HAP-1 (cell line): ENCODE data around the gene PNMA8B.
A peak's percentile ranks its signal among the peaks of the same experiment; 100 is the strongest.
"Not testable (repeated sequence)": the region's sequence is repeated elsewhere in the genome, so short reads cannot be mapped to it uniquely, and the experiment has no call there.

Source experiments
- DNase-seq, 2 experiments: peaks; one replicate each; pipeline ENCODE4 v3.0.0-alpha.2; 2016 to 2020; ENCODE audit warnings: low spot score in 2 of 2
- H3K27me3 ChIP-seq: fragments of 250-450 bp; sonication (Bioruptor Pico); 2 replicates; pipeline ENCODE4 v1.5.1; 2020; ENCODE audit warnings: low read depth, mild to moderate bottlenecking, moderate library complexity
- H3K36me3 ChIP-seq: fragments of 250-450 bp; sonication (Bioruptor Pico); replicated peaks from 2 replicates; pipeline ENCODE4 v1.5.1; 2020; ENCODE audit warnings: mild to moderate bottlenecking
- H3K4me1 ChIP-seq: fragments of 250-450 bp; sonication (Bioruptor Pico); 2 replicates; pipeline ENCODE4 v1.5.1; 2020; ENCODE audit warnings: mild to moderate bottlenecking
- H3K4me3 ChIP-seq: fragments of 250-450 bp; sonication (Bioruptor Pico); 2 replicates; pipeline ENCODE4 v1.5.1; 2020; ENCODE audit warnings: mild to moderate bottlenecking, moderate library complexity
- H3K9me3 ChIP-seq: fragments of 250-450 bp; sonication (Bioruptor Pico); 2 replicates; pipeline ENCODE4 v1.5.1; 2020; ENCODE audit warnings: mild to moderate bottlenecking, moderate library complexity
- in situ Hi-C: fragments of 300-500 bp; cut with MboI; formaldehyde crosslinking; loops from 3 replicates; pipeline ENCODE4 v1.14.3; 2020; ENCODE audit warnings: low sequenced_read_pairs, inconsistent platforms, mixed read lengths

PNMA8B gene

GRCh38 chr19:46522988-46523387 is 27.3 kb upstream of the PNMA8B start:
- H3K4me1 ChIP-seq, H3K27me3 ChIP-seq, in situ Hi-C loops, H3K36me3 ChIP-seq, H3K9me3 ChIP-seq, H3K4me3 ChIP-seq, DNase-seq: not testable (repeated sequence)

GRCh38 chr19:46521241-46521868 is 25.7 kb upstream of the PNMA8B start:
- no peaks in the 10 kb centered on the region; the same call in 1 of the 2 replicates for H3K4me1 ChIP-seq
- H3K27me3 ChIP-seq = no peaks in the 10 kb centered on the region
- no peak for DNase-seq
- H3K36me3 ChIP-seq = no peaks in the 10 kb centered on the region
- no peaks in the 10 kb centered on the region; the same call in 1 of the 2 replicates for H3K9me3 ChIP-seq
- in situ Hi-C loops = no loop called here
- H3K4me3 ChIP-seq = no peak overlapping the region

- no peaks in the 10 kb centered on the region; the same call in 1 of the 2 replicates for H3K9me3 ChIP-seq
- no peaks in the 10 kb centered on the region; the same call in 1 of the 2 replicates for H3K4me1 ChIP-seq
- H3K36me3 ChIP-seq = no peaks in the 10 kb centered on the region
- no peaks in the 10 kb centered on the region for H3K27me3 ChIP-seq
- in situ Hi-C loops = no loop called here
- DNase-seq = no peak
- no peak overlapping the region for H3K4me3 ChIP-seq
These were observed 24.9 kb upstream of the PNMA8B start for GRCh38 chr19:46520616-46521015.

GRCh38 chr19:46517471-46517870 is 21.8 kb upstream of the PNMA8B start:
- Histone ChIP-seq H3K9me3 (no peaks in the 10 kb centered on the region), H3K4me1 (no peaks in the 10 kb centered on the region; the same call in 1 of the 2 replicates), H3K36me3 (no peaks in the 10 kb centered on the region), H3K27me3 (no peaks in the 10 kb centered on the region), H3K4me3 (no peak overlapping the region)
- in situ Hi-C loops = no loop called here
- no peak for DNase-seq

GRCh38 chr19:46515879-46516350 is 20.2 kb upstream of the PNMA8B start:
- in situ Hi-C loops = no loop called here
- H3K4me3 ChIP-seq = no peak overlapping the region
- H3K4me1 ChIP-seq = no peaks in the 10 kb centered on the region; the same call in 1 of the 2 replicates
- peak; percentile 50 to 58 for DNase-seq
- no peaks in the 10 kb centered on the region for H3K27me3 ChIP-seq
- H3K9me3 ChIP-seq = no peaks in the 10 kb centered on the region
- H3K36me3 ChIP-seq = no peaks in the 10 kb centered on the region

GRCh38 chr19:46515290-46515609 is 19.6 kb upstream of the PNMA8B start:
- H3K27me3 ChIP-seq = no peaks in the 10 kb centered on the region
- no peak overlapping the region for H3K4me3 ChIP-seq
- H3K4me1 ChIP-seq = no peaks in the 10 kb centered on the region; the same call in 1 of the 2 replicates
- no peaks in the 10 kb centered on the region for H3K36me3 ChIP-seq
- in situ Hi-C loops = no loop called here
- no peak for DNase-seq
- no peaks in the 10 kb centered on the region for H3K9me3 ChIP-seq

GRCh38 chr19:46514589-46515289 is 19.1 kb upstream of the PNMA8B start:
- Histone ChIP-seq H3K27me3 (no peaks in the 10 kb centered on the region), H3K4me3 (no peak overlapping the region), H3K36me3 (no peaks in the 10 kb centered on the region), H3K9me3 (no peaks in the 10 kb centered on the region), H3K4me1 (no peaks in the 10 kb centered on the region; the same call in 1 of the 2 replicates)
- in situ Hi-C loops = no loop called here
- DNase-seq = no peak

- Histone ChIP-seq H3K4me3 (no peak overlapping the region), H3K36me3 (no peaks in the 10 kb centered on the region), H3K9me3 (no peaks in the 10 kb centered on the region), H3K4me1 (no peaks in the 10 kb centered on the region; the same call in 1 of the 2 replicates), H3K27me3 (no peaks in the 10 kb centered on the region)
- in situ Hi-C loops = no loop called here
- DNase-seq = peak; percentile 69 to 94
These were observed 18.0 kb upstream of the PNMA8B start for GRCh38 chr19:46513461-46514236.

GRCh38 chr19:46511237-46511636 is 15.6 kb upstream of the PNMA8B start:
- no peak for DNase-seq
- H3K9me3 ChIP-seq = no peaks in the 10 kb centered on the region
- no peaks in the 10 kb centered on the region for H3K4me1 ChIP-seq
- H3K36me3 ChIP-seq = no peaks in the 10 kb centered on the region
- H3K27me3 ChIP-seq = no peaks in the 10 kb centered on the region
- in situ Hi-C loops = no loop called here
- H3K4me3 ChIP-seq = no peak overlapping the region

- no peaks in the 10 kb centered on the region for H3K9me3 ChIP-seq
- in situ Hi-C loops = no loop called here
- no peaks in the 10 kb centered on the region for H3K4me1 ChIP-seq
- H3K36me3 ChIP-seq = no peaks in the 10 kb centered on the region
- DNase-seq = no peak
- H3K27me3 ChIP-seq = no peaks in the 10 kb centered on the region
- H3K4me3 ChIP-seq = no peak overlapping the region
These were observed 12.5 kb upstream of the PNMA8B start for GRCh38 chr19:46508206-46508605.

- peaks cover 9% of the 10 kb centered on the region for H3K4me1 ChIP-seq
- in situ Hi-C loops = no loop called here
- no peaks in the 10 kb centered on the region for H3K36me3 ChIP-seq
- H3K9me3 ChIP-seq = no peaks in the 10 kb centered on the region
- H3K27me3 ChIP-seq = no peaks in the 10 kb centered on the region
- H3K4me3 ChIP-seq = no peak overlapping the region
- no peak for DNase-seq
These were observed 8.3 kb upstream of the PNMA8B start for GRCh38 chr19:46503848-46504453.

- no peak for DNase-seq
- no peak overlapping the region for H3K4me3 ChIP-seq
- no peaks in the 10 kb centered on the region for H3K27me3 ChIP-seq
- in situ Hi-C loops = no loop called here
- no peaks in the 10 kb centered on the region for H3K9me3 ChIP-seq
- peaks cover 9% of the 10 kb centered on the region for H3K4me1 ChIP-seq
- no peaks in the 10 kb centered on the region for H3K36me3 ChIP-seq
These were observed 7.2 kb upstream of the PNMA8B start for GRCh38 chr19:46502891-46503290.

GRCh38 chr19:46499692-46500091 is 4.0 kb upstream of the PNMA8B start:
- peak; percentile 24 to 39 for DNase-seq

More at GRCh38 chr19:46499692-46500091, 4.0 kb upstream of the PNMA8B start:
- H3K9me3 ChIP-seq = no peaks in the 10 kb centered on the region
- in situ Hi-C loops = no loop called here
- H3K27me3 ChIP-seq = no peaks in the 10 kb centered on the region
- H3K4me3 ChIP-seq = no peak overlapping the region
- H3K36me3 ChIP-seq = no peaks in the 10 kb centered on the region
- H3K4me1 ChIP-seq = peaks cover 9% of the 10 kb centered on the region
